ENCODE results near the gene CTSL.

- TF ChIP-seq POLR2AphosphoS5 (IDR thresholded peaks at IDR 0.05; ENCODE audit: borderline replicate concordance, low read depth, low read length) (no peak), EZH2 (IDR thresholded peaks at IDR 0.05) (no peak)
Observed at GRCh38 chr9:87708986-87709728, 16.8 kb upstream of the CTSL start.
